Fibroblast of the aortic adventitia (primary cell): Measurements from ENCODE around the gene MTMR2. TPM values are rescaled to one million over a fixed set of nuclear protein-coding genes. Genes with fewer than 3 reads are reported as not detected.

Experiments
- DNase-seq: peaks from one replicate; pipeline ENCODE4 v3.0.0-alpha.2; 2010; ENCODE audit warnings: low read depth
- H3K4me3 ChIP-seq: 2 replicates; pipeline ENCODE4 v1.5.1; 2011; ENCODE audit warnings: low read depth, mild to moderate bottlenecking, control low read depth, low read length, moderate library complexity
- total RNA-seq: library from RNA; depleted of rRNA; stranded (reverse); fragments of >200 nt; gene quantifications from 2 replicates; pipeline ENCODE4 v1.2.3, GENCODE V29; 2012; ENCODE audit warnings: low replicate concordance
- TF ChIP-seq, protein P1 (sequence below): IDR thresholded peaks from 2 replicates; pipeline ENCODE4 v1.5.1; 2011; ENCODE audit warnings: mild to moderate bottlenecking, low read length, control low read depth, inconsistent platforms; ENCODE audit not compliant: insufficient read depth

Gene MTMR2
- total RNA-seq, 1 donor, result 31.9 TPM

DNA sequence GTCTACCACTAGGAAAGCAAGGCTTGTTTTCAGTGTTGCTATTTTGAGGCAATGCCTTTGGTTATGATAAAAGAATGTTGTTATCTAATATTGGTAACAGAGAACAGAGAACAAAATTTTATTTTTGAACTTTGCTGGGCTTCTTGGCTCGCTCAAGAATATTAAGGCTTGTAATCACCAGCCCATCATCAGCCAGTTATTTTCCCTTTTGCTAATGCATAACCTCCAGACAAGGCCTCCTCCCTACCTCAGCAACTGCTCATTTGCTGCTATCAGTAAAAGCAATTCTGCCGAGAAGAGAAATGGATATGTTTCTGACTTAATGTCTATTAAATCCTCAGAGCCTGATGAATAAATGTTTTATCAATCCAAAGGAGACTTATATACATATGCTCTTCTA lies 8.9 kb downstream of the MTMR2 start:
- no peak overlapping the region for H3K4me3 ChIP-seq
- DNase-seq, result peak; percentile 76
- TF ChIP-seq, protein P1, sequence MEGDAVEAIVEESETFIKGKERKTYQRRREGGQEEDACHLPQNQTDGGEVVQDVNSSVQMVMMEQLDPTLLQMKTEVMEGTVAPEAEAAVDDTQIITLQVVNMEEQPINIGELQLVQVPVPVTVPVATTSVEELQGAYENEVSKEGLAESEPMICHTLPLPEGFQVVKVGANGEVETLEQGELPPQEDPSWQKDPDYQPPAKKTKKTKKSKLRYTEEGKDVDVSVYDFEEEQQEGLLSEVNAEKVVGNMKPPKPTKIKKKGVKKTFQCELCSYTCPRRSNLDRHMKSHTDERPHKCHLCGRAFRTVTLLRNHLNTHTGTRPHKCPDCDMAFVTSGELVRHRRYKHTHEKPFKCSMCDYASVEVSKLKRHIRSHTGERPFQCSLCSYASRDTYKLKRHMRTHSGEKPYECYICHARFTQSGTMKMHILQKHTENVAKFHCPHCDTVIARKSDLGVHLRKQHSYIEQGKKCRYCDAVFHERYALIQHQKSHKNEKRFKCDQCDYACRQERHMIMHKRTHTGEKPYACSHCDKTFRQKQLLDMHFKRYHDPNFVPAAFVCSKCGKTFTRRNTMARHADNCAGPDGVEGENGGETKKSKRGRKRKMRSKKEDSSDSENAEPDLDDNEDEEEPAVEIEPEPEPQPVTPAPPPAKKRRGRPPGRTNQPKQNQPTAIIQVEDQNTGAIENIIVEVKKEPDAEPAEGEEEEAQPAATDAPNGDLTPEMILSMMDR, result no peak

DNA sequence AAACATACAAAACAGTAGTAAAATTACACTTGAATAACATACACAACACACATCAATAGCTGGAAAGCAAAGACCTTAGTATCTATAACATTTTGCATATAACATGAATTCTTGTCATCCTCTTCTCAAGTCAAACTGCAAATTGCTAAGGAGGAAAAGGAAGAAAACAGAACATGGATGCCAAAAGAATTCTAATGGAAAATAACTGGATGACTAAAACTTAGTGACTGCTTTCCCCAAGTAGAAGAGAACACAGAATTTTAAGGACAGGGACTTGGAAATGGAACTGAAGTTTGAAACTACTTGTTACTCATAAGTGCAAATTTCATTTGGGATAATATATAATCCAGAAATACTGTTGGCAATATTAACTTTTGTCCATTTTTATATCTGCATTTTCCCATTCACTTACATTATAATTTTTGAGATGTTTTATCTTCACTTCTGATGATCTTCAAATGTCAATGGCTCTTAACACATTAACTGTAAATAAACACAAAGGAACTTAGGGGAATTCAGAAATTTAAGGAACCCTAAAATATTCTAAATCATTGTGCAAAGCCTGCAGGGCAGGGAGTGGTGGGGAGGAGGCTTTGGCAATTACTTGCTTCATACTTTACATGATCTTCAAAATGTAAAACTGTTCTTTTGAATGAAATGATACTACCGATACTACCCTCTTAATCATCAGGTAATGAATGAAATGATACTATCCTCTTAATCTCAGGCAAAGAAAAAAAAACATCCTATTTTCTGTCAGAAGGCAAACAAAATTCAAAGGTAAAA lies 9.9 kb downstream of the MTMR2 start:
- no peak overlapping the region for H3K4me3 ChIP-seq
- no peak for DNase-seq

GRCh38 chr11:95912902-95913560 lies 10.9 kb downstream of the MTMR2 start:
- peak; percentile 79 for DNase-seq
- no peak overlapping the region for H3K4me3 ChIP-seq
- TF ChIP-seq, protein P1, result no peak

More for the DNA sequence above, 9.9 kb downstream of the MTMR2 start:
- TF ChIP-seq, protein P1, result no peak

GRCh38 chr11:95911369-95911759 lies 12.5 kb downstream of the MTMR2 start:
- TF ChIP-seq, protein P1, result no peak
- no peak for DNase-seq
- no peak overlapping the region for H3K4me3 ChIP-seq

DNA sequence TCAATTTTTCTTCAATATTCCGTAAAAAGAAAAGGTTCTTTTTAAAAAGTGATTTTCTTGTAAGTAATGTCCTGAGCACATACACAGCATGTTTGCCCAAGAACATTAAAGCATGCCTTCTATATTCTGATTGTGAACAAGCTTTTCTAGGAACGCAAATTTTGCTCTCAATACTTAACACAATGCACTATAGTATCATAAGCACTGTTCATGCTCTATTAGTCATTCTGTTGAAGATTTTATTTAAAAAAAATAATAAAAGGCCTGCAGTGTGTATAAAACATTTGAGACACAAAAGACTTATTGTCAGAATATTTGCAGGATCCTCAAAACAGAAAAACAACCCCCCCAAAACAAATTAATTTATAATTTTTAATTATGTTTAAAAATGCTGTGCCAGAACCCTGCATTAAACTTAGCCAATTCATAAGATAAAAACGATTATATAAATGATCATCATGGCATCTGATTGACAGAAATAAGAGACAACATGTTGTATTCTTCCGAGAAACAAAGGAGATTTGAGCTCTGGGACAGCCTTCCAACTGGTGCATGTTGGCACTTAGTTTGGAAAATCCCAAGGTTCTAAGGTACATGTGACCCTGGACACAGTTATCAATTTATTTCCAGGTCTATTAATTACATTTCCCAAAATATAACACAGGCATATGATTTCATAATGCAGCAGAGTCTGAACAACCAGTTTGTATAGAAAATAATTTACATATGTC lies 13.1 kb downstream of the MTMR2 start:
- H3K4me3 ChIP-seq, result no peak overlapping the region
- DNase-seq, result no peak
- TF ChIP-seq, protein P1, result no peak

- TF ChIP-seq, protein P1, result no peak
- DNase-seq, result peak; percentile 57
- H3K4me3 ChIP-seq, result no peak overlapping the region
Observed at GRCh38 chr11:95908826-95909225, 15.1 kb downstream of the MTMR2 start.
